Activated gamma-delta T cell (primary cell): ENCODE measurements around the gene NPY.

Experiments used
- DNase-seq: peaks from one replicate; lab custom pipeline; 2025; lab: John Stamatoyannopoulos, UW

Gene NPY

DNA sequence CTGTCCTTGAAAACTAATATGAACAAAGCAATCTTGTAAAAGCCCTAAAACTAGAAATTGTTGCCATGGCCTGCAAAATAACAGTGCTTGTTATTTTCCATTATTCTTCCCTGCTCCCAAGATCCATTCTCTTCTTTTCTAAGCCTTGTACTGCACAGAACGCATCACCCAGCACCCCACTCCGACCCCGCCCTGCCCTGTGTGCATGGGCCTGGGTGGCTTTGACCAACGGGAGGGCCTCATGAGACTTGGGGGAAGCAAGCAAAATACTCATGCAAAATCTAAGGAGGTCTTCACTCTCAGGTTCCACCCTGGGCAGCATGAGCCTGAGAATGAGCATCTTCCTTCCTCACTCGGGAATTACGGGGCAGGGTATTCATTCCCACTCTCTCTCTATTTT is 32.4 kb downstream of the NPY start:
- no peak for DNase-seq

DNA sequence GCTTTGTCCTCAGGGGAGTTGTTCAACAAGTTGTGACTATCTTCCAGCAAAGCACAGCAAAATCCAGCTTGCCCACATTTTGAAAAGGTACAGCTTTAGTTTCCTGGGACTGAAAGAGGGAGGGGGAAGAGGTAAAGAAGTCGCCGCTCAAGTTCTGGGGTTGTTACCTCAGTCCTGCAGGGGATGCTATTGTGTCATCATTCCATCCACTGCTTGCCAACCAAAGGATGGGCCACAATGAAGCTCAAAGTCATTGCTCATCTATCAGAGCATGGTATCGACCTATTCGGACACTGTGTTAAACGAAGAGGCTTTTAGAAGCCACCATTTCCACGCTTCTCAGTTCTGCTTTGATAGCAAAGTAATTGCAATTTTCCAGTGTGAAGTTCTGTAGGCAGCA is 34.3 kb downstream of the NPY start:
- no peak for DNase-seq

DNA sequence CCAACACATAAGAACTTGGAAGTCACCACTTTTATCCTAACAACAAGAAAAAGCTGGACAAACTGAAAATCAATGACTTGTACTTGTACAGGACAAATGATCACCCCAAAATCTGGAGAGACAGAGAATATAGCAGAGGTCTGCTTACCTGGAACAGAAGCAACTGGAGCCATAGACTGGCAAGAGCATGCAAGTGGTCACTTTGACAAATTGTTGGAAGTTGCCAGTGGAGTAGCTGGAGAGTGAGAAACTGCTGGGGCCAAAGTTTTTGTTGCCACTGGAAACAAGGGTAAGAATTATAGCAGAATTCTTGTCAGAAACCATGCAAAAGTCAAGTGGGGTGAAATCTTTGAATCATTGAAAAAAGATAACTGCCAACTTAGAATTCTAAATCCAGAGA is 35.2 kb downstream of the NPY start:
- DNase-seq = no peak

DNA sequence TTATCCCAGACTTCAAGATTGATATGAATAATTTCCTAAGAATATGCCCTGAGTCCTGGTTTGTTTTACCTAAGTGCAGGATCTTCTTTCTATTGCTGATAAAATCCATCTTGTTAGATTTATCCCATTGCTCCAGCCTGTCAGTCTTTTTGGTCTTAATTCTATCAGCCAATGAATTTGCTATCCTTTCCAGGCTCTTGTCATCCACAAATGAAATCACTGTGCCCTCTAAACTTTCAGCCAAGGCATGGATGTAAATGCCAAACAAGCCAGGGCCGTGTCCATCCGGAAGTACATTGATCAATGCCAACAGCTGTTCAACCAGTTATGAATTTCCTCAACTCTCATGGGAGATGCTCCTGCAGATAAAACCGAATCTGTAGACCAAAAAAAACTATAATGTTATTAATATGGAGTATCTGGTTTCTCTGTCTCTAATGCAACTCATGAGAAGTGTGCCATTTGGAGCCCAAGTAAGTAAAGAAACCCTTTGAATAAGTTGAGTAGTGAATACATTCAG is 40.0 kb downstream of the NPY start:
- no peak for DNase-seq

GRCh38 chr7:24325708-24326107 is 41.7 kb downstream of the NPY start:
- no peak for DNase-seq

DNA sequence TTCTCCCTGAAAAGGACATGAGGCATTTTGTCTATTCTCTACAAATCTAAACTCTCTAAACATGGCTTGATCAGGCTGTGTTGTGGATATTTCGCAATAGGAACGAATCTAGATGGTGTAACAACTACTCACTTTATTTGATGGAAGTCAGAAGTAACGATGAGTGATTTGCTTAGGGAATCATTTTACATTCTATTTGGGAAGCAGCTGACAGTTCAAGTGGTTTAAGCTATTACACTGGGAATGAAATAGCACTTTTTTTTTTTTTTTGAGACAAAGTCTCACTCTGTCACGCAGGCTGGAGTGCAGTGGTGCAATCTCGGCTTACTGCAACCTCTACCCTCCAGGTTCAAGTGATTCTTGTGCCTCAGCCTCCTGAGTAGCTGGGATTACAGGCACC is 44.1 kb downstream of the NPY start:
- no peak for DNase-seq

DNA sequence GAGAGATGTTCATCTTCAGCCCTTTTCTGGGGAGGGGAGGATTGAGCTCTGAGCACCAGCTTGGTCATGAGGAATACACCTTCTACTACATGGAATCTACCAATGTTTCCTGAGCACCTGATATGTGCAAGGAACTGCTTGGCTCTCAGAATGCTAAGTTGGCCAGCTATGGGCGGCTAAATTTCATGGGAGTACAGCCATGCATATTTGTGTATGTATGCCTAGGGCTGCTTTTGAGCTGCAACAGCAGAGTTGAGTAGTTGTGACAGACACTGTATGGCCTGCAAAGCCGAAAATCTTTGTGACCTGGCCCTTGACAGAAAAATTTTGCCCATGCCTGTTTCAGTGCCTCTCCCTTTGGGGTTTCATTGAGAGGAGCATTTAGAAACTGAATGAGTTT is 44.9 kb downstream of the NPY start:
- no peak for DNase-seq

- DNase-seq = no peak
Measured at GRCh38 chr7:24334012-24334411, 50.0 kb downstream of the NPY start.

GRCh38 chr7:24334627-24335026 is 50.6 kb downstream of the NPY start:
- no peak for DNase-seq

- DNase-seq = no peak
Measured at GRCh38 chr7:24336461-24336860, 52.5 kb downstream of the NPY start.

GRCh38 chr7:24337180-24337579 is 53.2 kb downstream of the NPY start:
- DNase-seq = no peak

GRCh38 chr7:24339575-24339974 is 55.6 kb downstream of the NPY start:
- no peak for DNase-seq

DNA sequence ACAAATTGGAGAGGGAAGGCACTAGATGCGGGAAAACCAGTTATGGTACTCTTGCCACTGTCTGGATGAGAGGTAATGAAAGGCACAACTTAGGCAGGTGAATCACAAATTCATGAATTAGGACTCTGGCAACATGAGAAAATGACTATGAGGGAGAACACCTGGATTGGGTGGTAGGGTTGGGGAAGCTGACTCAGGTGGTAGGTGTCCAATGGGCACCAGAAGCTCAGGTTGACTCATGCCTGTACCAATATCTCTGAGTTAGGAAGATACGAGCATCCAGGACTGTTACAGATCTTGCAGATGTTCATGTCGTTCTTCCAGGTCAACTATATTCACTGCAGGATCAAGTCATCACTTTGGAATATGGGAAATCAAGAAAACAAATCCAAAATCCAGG is 56.7 kb downstream of the NPY start:
- DNase-seq = no peak
